Suprapubic skin (tissue), 4 donors: ENCODE data around the gene IPMK. TPM values are rescaled to one million over a fixed set of nuclear protein-coding genes. Genes with fewer than 3 reads are reported as not detected.

Experiments
- DNase-seq, 2 donors: peaks; one replicate each; pipeline ENCODE4 v3.0.0-alpha.2; 2019; ENCODE audit warnings: low spot score in 2 of 2
- H3K27ac ChIP-seq: fragments of 200-600 bp; sonication (generic); one replicate; pipeline ENCODE4 v1.5.1; 2019
- H3K27me3 ChIP-seq: fragments of 200-600 bp; sonication (generic); one replicate; pipeline ENCODE4 v1.5.1; 2019
- H3K36me3 ChIP-seq: fragments of 200-600 bp; sonication (generic); one replicate; pipeline ENCODE4 v1.5.1; 2019
- H3K4me1 ChIP-seq: fragments of 200-600 bp; sonication (generic); one replicate; pipeline ENCODE4 v1.5.1; 2019
- H3K4me3 ChIP-seq: fragments of 200-600 bp; sonication (generic); one replicate; pipeline ENCODE4 v1.5.1; 2019; ENCODE audit warnings: mild to moderate bottlenecking
- H3K9me3 ChIP-seq: fragments of 200-600 bp; sonication (generic); one replicate; pipeline ENCODE4 v1.5.1; 2019
- EP300 ChIP-seq: sonication (generic); formaldehyde crosslinking; IDR thresholded peaks from one replicate; pipeline ENCODE4 v1.6.1; 2017; ENCODE audit warnings: antibody characterized with exemption
- POLR2A ChIP-seq, 2 donors: fragments of 450-650 bp; IDR thresholded peaks; one replicate each; pipeline ENCODE4 v1.6.1; 2017; ENCODE audit warnings: antibody characterized with exemption in 2 of 2, mild to moderate bottlenecking in 2 of 2, moderate library complexity in 2 of 2
- POLR2AphosphoS5 ChIP-seq, 3 donors: sonication (generic); formaldehyde crosslinking; IDR thresholded peaks; one replicate each; pipeline ENCODE4 v1.6.1; 2017; ENCODE audit warnings: antibody characterized with exemption in 3 of 3
- WGBS: methylation state at CpG from one replicate; pipeline ENCODE4 v1.1.5; 2018; 5-methylcytosine and 5-hydroxymethylcytosine counted together
- total RNA-seq, 4 donors: library from RNA; depleted of rRNA; stranded (reverse); fragments of >200 nt; gene quantifications; one replicate each; pipeline ENCODE4 v1.1.0, GENCODE V29; 2016
- TF ChIP-seq, protein P1 (sequence below), 2 donors: fragments of 200-600 bp in 1 of 2; fragments of 450-650 bp in 1 of 2; sonication (generic) in 1 of 2; IDR thresholded peaks; one replicate each; pipeline ENCODE4 v1.5.1; 2016 to 2019; ENCODE audit warnings: antibody characterized with exemption in 2 of 2, mild to moderate bottlenecking in 1 of 2, moderate library complexity in 1 of 2

IPMK gene
- total RNA-seq, 4 donors from 2014 or later: 11.2 to 16.6 (median 14.3) TPM

GRCh38 chr10:58206251-58206650 is 61.4 kb downstream of the IPMK start:
- H3K36me3 ChIP-seq: peaks cover 3% of the 10 kb centered on the region
- no peaks in the 10 kb centered on the region for H3K9me3 ChIP-seq
- no peak overlapping the region for H3K4me3 ChIP-seq
- no peak for DNase-seq
- WGBS: 89% methylated on average over 1 of the region's 1 CpG
- no peak overlapping the region for H3K27ac ChIP-seq
- no peak for TF ChIP-seq EP300
- TF ChIP-seq, protein P1, sequence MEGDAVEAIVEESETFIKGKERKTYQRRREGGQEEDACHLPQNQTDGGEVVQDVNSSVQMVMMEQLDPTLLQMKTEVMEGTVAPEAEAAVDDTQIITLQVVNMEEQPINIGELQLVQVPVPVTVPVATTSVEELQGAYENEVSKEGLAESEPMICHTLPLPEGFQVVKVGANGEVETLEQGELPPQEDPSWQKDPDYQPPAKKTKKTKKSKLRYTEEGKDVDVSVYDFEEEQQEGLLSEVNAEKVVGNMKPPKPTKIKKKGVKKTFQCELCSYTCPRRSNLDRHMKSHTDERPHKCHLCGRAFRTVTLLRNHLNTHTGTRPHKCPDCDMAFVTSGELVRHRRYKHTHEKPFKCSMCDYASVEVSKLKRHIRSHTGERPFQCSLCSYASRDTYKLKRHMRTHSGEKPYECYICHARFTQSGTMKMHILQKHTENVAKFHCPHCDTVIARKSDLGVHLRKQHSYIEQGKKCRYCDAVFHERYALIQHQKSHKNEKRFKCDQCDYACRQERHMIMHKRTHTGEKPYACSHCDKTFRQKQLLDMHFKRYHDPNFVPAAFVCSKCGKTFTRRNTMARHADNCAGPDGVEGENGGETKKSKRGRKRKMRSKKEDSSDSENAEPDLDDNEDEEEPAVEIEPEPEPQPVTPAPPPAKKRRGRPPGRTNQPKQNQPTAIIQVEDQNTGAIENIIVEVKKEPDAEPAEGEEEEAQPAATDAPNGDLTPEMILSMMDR (IDR thresholded peaks at IDR 0.05): no peak
- TF ChIP-seq POLR2A (IDR thresholded peaks at IDR 0.05): no peak
- no peak for TF ChIP-seq POLR2AphosphoS5 (IDR thresholded peaks at IDR 0.05)
- H3K4me1 ChIP-seq: no peaks in the 10 kb centered on the region
- H3K27me3 ChIP-seq: no peaks in the 10 kb centered on the region

GRCh38 chr10:58201704-58202103 is 66.0 kb downstream of the IPMK start:
- no peaks in the 10 kb centered on the region for H3K27me3 ChIP-seq
- no peak for DNase-seq
- TF ChIP-seq POLR2A (IDR thresholded peaks at IDR 0.05) (no peak), EP300 (no peak), POLR2AphosphoS5 (IDR thresholded peaks at IDR 0.05) (no peak)
- TF ChIP-seq, protein P1 (IDR thresholded peaks at IDR 0.05): no peak
- no peak overlapping the region for H3K27ac ChIP-seq
- H3K4me1 ChIP-seq: no peaks in the 10 kb centered on the region
- H3K4me3 ChIP-seq: no peak overlapping the region
- H3K9me3 ChIP-seq: no peaks in the 10 kb centered on the region
- 95% methylated on average over 2 of the region's 2 CpGs for WGBS
- H3K36me3 ChIP-seq: no peaks in the 10 kb centered on the region

- H3K4me1 ChIP-seq: peaks cover 6% of the 10 kb centered on the region
- no peaks in the 10 kb centered on the region for H3K27me3 ChIP-seq
- no peak for DNase-seq
- H3K36me3 ChIP-seq: no peaks in the 10 kb centered on the region
- no peaks in the 10 kb centered on the region for H3K9me3 ChIP-seq
- no peak for TF ChIP-seq EP300
- no peak for TF ChIP-seq POLR2A (IDR thresholded peaks at IDR 0.05)
- TF ChIP-seq, protein P1 (IDR thresholded peaks at IDR 0.05): no peak
- TF ChIP-seq POLR2AphosphoS5 (IDR thresholded peaks at IDR 0.05): no peak
- 28% methylated on average over 3 of the region's 3 CpGs for WGBS
- H3K27ac ChIP-seq: no peak overlapping the region
- H3K4me3 ChIP-seq: no peak overlapping the region
Observed at GRCh38 chr10:58189269-58189668, 78.4 kb downstream of the IPMK start.

- 92% methylated on average over 7 of the region's 7 CpGs for WGBS
- no peak for DNase-seq
- peaks cover 3% of the 10 kb centered on the region for H3K4me1 ChIP-seq
- no peaks in the 10 kb centered on the region for H3K27me3 ChIP-seq
- H3K4me3 ChIP-seq: no peak overlapping the region
- no peak overlapping the region for H3K27ac ChIP-seq
- no peak for TF ChIP-seq EP300
- no peaks in the 10 kb centered on the region for H3K36me3 ChIP-seq
- no peaks in the 10 kb centered on the region for H3K9me3 ChIP-seq
Observed at GRCh38 chr10:58184120-58184670, 83.5 kb downstream of the IPMK start.

DNA sequence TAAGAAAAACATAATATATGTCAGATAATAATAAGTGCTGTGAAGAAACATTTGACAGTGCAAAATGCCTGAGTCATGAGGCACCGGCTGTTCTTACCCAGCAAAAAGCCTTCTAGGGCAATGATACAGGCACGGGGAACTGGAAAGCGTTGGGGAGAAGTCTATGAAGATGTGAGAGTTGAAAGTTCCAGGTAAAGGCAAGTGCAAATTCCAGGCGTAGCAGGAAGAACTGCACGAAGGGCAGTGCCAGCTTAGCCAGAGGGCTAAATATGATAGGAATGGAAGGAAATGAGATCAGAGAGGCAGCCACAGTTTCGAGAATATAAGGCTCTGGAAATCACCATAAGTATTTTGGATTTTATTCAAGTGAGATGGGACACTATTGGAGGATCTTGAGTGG is 87.0 kb downstream of the IPMK start:
- Histone ChIP-seq H3K36me3 (no peaks in the 10 kb centered on the region), H3K27me3 (no peaks in the 10 kb centered on the region), H3K4me1 (no peaks in the 10 kb centered on the region), H3K4me3 (no peak overlapping the region), H3K9me3 (no peaks in the 10 kb centered on the region), H3K27ac (no peak overlapping the region)
- WGBS: 39% methylated on average over 6 of the region's 6 CpGs
- no peak for DNase-seq
- TF ChIP-seq, protein P1 (IDR thresholded peaks at IDR 0.05): no peak
- TF ChIP-seq EP300: no peak

DNA sequence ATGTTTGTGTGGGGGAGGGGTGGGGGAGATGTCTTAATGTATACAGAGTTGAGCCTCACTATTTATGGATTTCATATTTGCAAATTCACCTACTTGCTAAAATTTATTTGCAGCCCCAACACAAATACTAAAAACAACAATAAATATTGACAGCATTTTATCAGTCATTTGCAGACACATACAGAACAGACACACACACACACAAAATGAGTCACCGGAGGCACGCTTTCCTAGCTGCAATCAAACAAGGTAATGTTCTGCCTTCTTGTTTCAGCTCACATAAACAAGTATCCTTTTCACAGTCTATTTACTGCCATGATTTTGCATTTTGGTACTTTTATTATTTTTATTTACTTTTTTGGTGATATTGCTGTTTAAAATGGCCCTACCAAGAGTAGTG is 88.5 kb downstream of the IPMK start:
- H3K36me3 ChIP-seq: no peaks in the 10 kb centered on the region
- no peak for TF ChIP-seq EP300
- TF ChIP-seq, protein P1 (IDR thresholded peaks at IDR 0.05): no peak
- no peak for TF ChIP-seq POLR2A (IDR thresholded peaks at IDR 0.05)
- TF ChIP-seq POLR2AphosphoS5 (IDR thresholded peaks at IDR 0.05): no peak
- no peaks in the 10 kb centered on the region for H3K27me3 ChIP-seq
- DNase-seq: no peak
- H3K27ac ChIP-seq: no peak overlapping the region
- 96% methylated on average over 2 of the region's 2 CpGs for WGBS
- no peaks in the 10 kb centered on the region for H3K9me3 ChIP-seq
- no peaks in the 10 kb centered on the region for H3K4me1 ChIP-seq
- H3K4me3 ChIP-seq: no peak overlapping the region
